ENCODE data around the gene SLC43A2. TPM values are rescaled to one million over a fixed set of nuclear protein-coding genes. Genes with fewer than 3 reads are reported as not detected.
"Not testable (repeated sequence)": the region's sequence is repeated elsewhere in the genome, so short reads cannot be mapped to it uniquely, and the experiment has no call there.

The SLC43A2 gene
- total and polyA plus RNA-seq, 4 donors = 27.0 to 125 (median 68.6) TPM

DNA sequence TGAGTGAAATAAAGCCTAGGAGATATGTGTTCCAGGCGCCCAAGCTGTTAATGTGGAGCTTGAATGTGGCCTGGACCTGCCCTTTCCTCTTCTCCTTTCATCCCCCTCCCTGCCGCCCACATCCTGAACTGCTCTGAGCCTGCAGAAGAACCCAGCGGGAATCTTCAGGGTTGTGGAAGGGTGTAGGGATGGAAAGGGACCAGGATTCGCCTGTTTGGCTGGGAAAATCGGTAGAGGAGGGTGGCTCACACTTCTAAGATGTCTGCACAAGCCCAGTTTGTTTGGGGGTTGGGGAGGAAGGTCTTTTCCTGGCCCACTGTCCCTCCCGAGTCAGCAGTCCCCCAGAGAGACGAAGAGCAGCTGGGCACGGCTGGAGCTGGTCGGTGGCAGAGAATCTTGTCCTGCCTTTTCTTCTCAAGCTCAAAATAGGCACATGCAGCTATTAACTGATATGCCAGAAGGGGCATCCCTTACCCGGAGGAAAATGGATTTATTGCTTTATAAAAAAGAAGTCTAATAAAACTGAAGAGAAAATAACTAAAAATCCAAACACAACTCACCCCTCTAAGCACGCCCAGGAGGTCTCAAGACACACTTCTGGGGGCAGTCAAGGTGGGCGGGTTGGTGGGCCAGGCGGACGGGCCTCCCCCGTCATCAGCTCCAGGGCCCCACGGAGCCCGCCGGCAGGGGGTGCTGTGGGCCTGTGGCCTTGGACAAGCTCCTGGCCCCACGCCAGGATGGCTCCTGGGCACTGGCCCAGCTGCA is 54.5 kb downstream of the SLC43A2 start:
- Histone ChIP-seq H3K27me3 (ENCODE audit: control insufficient read depth in 3 of 3, insufficient read depth in 3 of 3, low read length in 2 of 3) (no peaks in the 10 kb centered on the region), H3K27ac (ENCODE audit: low read depth in 1 of 2, low read length in 1 of 2) (peak overlapping the region in 1 of 2 donors; percentile 62), H3K4me1 (ENCODE audit: control insufficient read depth in 5 of 5, insufficient read depth in 5 of 5, low read length in 5 of 5) (peaks cover 3 to 26% (median 23%) of the 10 kb centered on the region in 5 donors), H3K36me3 (ENCODE audit: control insufficient read depth in 4 of 4, insufficient read depth in 4 of 4, low read length in 4 of 4) (no peaks in the 10 kb centered on the region), H3K9ac (ENCODE audit: insufficient read depth in 1 of 2, low read length in 2 of 2) (peak overlapping the region in 1 of 2 donors; percentile 47), H3K9me3 (ENCODE audit: control insufficient read depth in 4 of 4, insufficient read depth in 3 of 4, low read length in 3 of 4) (no peaks in the 10 kb centered on the region), H3K4me3 (no peak overlapping the region)
- DNase-seq (peak; percentile 85 to 90 (median 89)), ATAC-seq (ENCODE audit: insufficient read depth, low FRiP score) (peak; percentile 68)
- WGBS, 2 donors = 22 to 23% methylated on average over 19 of the region's 19 CpGs
- TF ChIP-seq, protein P1, sequence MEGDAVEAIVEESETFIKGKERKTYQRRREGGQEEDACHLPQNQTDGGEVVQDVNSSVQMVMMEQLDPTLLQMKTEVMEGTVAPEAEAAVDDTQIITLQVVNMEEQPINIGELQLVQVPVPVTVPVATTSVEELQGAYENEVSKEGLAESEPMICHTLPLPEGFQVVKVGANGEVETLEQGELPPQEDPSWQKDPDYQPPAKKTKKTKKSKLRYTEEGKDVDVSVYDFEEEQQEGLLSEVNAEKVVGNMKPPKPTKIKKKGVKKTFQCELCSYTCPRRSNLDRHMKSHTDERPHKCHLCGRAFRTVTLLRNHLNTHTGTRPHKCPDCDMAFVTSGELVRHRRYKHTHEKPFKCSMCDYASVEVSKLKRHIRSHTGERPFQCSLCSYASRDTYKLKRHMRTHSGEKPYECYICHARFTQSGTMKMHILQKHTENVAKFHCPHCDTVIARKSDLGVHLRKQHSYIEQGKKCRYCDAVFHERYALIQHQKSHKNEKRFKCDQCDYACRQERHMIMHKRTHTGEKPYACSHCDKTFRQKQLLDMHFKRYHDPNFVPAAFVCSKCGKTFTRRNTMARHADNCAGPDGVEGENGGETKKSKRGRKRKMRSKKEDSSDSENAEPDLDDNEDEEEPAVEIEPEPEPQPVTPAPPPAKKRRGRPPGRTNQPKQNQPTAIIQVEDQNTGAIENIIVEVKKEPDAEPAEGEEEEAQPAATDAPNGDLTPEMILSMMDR (IDR thresholded peaks at IDR 0.05; ENCODE audit: control extremely low read depth, extremely low read depth) = peak; percentile 89

DNA sequence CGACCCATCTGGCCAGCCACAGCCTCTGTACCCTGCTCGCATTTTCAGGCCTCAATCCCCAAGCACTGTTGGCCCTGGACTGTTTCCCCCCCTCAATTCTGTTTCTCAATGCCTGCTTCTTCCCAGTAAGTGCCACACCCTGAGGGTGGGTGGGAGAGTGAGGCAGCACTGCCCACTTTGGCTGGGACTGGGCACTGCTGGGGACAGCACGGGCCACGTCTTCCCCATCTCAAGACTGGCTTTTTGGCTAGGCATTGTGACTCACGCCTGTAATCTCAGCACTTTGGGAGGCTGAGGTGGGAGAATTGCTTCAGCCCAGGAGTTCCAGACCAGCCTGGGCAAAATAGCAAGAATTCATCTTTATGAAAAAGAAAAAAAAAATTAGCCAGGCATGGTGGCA is 56.0 kb downstream of the SLC43A2 start:
- H3K27ac ChIP-seq (ENCODE audit: low read depth in 1 of 2, low read length in 1 of 2); H3K4me3 ChIP-seq; H3K27me3 ChIP-seq (ENCODE audit: control insufficient read depth in 3 of 3, insufficient read depth in 3 of 3, low read length in 2 of 3); H3K9me3 ChIP-seq (ENCODE audit: control insufficient read depth in 4 of 4, insufficient read depth in 3 of 4, low read length in 3 of 4); H3K36me3 ChIP-seq (ENCODE audit: control insufficient read depth in 4 of 4, insufficient read depth in 4 of 4, low read length in 4 of 4); H3K9ac ChIP-seq (ENCODE audit: insufficient read depth in 1 of 2, low read length in 2 of 2); DNase-seq; ATAC-seq (ENCODE audit: insufficient read depth, low FRiP score): not testable (repeated sequence)
- H3K4me1 ChIP-seq (ENCODE audit: control insufficient read depth in 5 of 5, insufficient read depth in 5 of 5, low read length in 5 of 5) = peaks cover 3 to 23% (median 19%) of the 10 kb centered on the region in 5 donors
- WGBS, 2 donors = 71 to 83% methylated on average over 5 of the region's 5 CpGs

DNA sequence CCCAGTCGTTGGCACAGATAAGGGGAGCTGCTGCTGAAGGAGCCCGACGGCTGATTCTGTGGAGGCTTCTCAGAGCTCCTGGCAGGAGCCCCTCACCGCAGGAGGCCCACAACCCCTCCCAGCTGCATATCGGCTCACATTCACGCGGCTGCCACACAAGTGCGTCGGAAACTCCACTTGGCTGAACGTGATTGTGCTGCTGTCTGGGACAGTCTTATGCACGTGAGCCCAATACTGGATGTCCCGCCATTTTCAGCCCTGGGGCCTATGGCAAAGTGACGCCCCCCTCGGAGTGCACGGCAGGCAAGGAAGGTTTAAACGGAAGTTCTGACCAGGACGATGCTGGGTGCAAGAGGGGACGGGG is 57.3 kb downstream of the SLC43A2 start:
- Histone ChIP-seq H3K4me1 (ENCODE audit: control insufficient read depth in 5 of 5, insufficient read depth in 5 of 5, low read length in 5 of 5) (peaks cover 0 to 18% (median 15%) of the 10 kb centered on the region in 5 donors), H3K9ac (ENCODE audit: insufficient read depth in 1 of 2, low read length in 2 of 2) (no peak overlapping the region), H3K36me3 (ENCODE audit: control insufficient read depth in 4 of 4, insufficient read depth in 4 of 4, low read length in 4 of 4) (no peaks in the 10 kb centered on the region), H3K27me3 (ENCODE audit: control insufficient read depth in 3 of 3, insufficient read depth in 3 of 3, low read length in 2 of 3) (no peaks in the 10 kb centered on the region), H3K27ac (ENCODE audit: low read depth in 1 of 2, low read length in 1 of 2) (no peak overlapping the region), H3K4me3 (no peak overlapping the region), H3K9me3 (ENCODE audit: control insufficient read depth in 4 of 4, insufficient read depth in 3 of 4, low read length in 3 of 4) (no peaks in the 10 kb centered on the region)
- TF ChIP-seq, protein P1 (IDR thresholded peaks at IDR 0.05; ENCODE audit: control extremely low read depth, extremely low read depth) = no peak
- DNase-seq (no peak), ATAC-seq (ENCODE audit: insufficient read depth, low FRiP score) (no peak)
- WGBS, 2 donors = 74 to 84% methylated on average over 18 of the region's 18 CpGs

DNA sequence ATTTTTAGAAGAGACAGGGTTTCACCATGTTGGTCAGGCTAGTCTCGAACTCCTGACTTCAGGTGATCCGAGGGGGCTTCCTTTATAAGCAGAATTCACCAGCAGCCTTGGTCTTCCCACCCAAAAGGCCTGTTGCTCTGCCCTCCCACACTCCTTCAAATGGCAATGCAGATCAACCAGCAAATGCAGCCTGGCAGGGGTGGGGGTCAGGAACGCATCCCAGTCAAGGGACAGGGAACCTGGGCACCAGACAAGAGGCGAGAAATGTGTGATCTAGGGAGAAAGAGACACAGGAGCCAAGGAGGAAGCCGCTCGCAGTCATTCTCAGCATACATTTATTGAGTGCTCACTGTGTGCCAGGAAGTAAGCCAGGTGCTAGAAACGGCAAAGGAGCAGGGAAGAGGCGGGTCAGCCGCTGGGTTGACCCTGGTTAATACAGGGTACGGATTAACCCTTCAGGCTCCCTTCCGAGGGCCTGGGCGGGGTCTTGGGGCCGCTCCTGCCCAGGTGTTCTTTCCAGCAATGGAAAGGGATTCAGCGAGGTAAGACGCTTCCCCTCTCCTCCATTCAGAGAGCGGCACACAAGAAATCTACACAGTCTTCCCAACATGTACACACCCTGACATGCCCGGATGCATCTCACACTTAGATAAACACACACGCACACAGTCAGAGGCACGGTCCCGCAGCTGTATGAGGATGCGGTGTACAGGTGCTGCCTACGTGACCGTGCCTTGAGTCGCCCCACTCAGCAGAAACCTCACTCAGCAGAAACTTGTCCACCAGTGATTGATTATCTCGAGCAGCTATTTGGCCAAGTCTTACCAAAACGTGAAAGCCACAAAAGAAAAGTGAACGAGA is 59.5 kb downstream of the SLC43A2 start:
- H3K4me1 ChIP-seq (ENCODE audit: control insufficient read depth in 5 of 5, insufficient read depth in 5 of 5, low read length in 5 of 5) = peaks cover 0 to 7% (median 4%) of the 10 kb centered on the region in 5 donors
- no peaks in the 10 kb centered on the region for H3K27me3 ChIP-seq (ENCODE audit: control insufficient read depth in 3 of 3, insufficient read depth in 3 of 3, low read length in 2 of 3)
- no peak for ATAC-seq (ENCODE audit: insufficient read depth, low FRiP score)
- no peaks in the 10 kb centered on the region for H3K36me3 ChIP-seq (ENCODE audit: control insufficient read depth in 4 of 4, insufficient read depth in 4 of 4, low read length in 4 of 4)
- no peak overlapping the region for H3K9ac ChIP-seq (ENCODE audit: insufficient read depth in 1 of 2, low read length in 2 of 2)
- 59 to 73% methylated on average over 27 of the region's 27 CpGs for WGBS, 2 donors
- TF ChIP-seq, protein P1 (IDR thresholded peaks at IDR 0.05; ENCODE audit: control extremely low read depth, extremely low read depth) = no peak
- no peaks in the 10 kb centered on the region for H3K9me3 ChIP-seq (ENCODE audit: control insufficient read depth in 4 of 4, insufficient read depth in 3 of 4, low read length in 3 of 4)
- no peak overlapping the region for H3K27ac ChIP-seq (ENCODE audit: low read depth in 1 of 2, low read length in 1 of 2)
- H3K4me3 ChIP-seq = no peak overlapping the region
- no peak for DNase-seq
